Fibroblast of lung (primary cell): Measurements from ENCODE around the gene PLA1A.

Experiments used
- CTCF ChIP-seq, 2 donors: IDR thresholded peaks in 1 of 2; conservative IDR thresholded peaks in 1 of 2; 1 replicate in 1 of 2; 2 replicates in 1 of 2; pipeline ENCODE4 v1.5.1; 2011 to 2012; ENCODE audit warnings: low read length in 2 of 2, control low read depth in 1 of 2, inconsistent platforms in 1 of 2, low read depth in 1 of 2, mild to moderate bottlenecking in 1 of 2
- EZH2 ChIP-seq: IDR thresholded peaks from 2 replicates; pipeline ENCODE4 v1.5.1; 2012; ENCODE audit warnings: low read length, control low read depth, mild to moderate bottlenecking; ENCODE audit errors: missing control alignments

DNA sequence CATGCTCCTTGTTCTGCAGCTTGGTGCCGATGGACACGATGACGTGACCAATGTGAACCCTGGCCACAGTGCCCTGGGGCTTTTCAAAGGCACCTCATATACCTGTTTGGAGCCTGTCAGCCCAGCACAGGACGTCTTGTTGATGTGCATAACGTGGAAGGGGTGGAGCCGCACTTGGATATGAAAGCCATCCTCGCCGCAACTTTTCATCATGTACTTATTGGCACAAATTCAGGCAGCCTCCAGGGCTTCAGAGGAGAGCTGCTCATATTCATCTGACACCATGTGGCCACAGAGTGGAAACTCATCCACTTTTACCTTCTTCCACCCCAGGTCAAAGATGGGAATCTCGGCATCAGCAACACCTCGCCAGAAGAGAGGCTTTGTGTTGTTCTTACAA, 38.0 kb downstream of the PLA1A start:
- TF ChIP-seq CTCF (conservative IDR thresholded peaks at IDR 0.05 in 1 of 2, IDR thresholded peaks at IDR 0.05 in 1 of 2; ENCODE audit: low read depth in 1 of 2, low read length in 2 of 2) (no peak), EZH2 (no peak)
